DMS153 treated with DMSO at 0.1 percent for 48 hours (cell line): ENCODE results near the gene CEP112.
"Not testable (repeated sequence)": the region's sequence is repeated elsewhere in the genome, so short reads cannot be mapped to it uniquely, and the experiment has no call there.

ENCODE experiments used
- DNase-seq: peaks from one replicate; lab custom pipeline; 2025; ENCODE audit not compliant: unreplicated experiment; lab: John Stamatoyannopoulos, UW

The CEP112 gene

GRCh38 chr17:65745241-65745640 is 446.7 kb downstream of the CEP112 start:
- no peak for DNase-seq

GRCh38 chr17:65743308-65743655 is 448.7 kb downstream of the CEP112 start:
- no peak for DNase-seq

GRCh38 chr17:65742403-65743307 is 449.3 kb downstream of the CEP112 start:
- no peak for DNase-seq

DNA sequence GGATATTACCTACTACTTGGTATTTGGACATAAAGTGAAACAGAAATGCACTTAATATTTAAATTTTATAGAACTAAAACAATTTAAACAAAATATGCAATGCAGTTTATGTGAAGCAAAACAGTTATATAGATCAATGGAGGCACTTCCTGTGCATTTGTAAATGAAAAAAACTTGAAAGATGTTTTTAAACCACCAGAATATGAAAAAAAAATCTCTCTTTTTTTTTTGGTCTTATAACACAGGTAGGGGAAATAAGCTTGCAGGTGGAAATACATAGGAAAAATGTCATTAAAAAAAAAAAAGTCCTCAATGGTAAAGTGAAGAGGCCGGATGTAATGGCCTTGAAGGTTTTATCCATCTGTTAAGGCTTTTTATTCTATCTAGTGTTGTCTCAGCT is 450.2 kb downstream of the CEP112 start:
- DNase-seq = no peak

DNA sequence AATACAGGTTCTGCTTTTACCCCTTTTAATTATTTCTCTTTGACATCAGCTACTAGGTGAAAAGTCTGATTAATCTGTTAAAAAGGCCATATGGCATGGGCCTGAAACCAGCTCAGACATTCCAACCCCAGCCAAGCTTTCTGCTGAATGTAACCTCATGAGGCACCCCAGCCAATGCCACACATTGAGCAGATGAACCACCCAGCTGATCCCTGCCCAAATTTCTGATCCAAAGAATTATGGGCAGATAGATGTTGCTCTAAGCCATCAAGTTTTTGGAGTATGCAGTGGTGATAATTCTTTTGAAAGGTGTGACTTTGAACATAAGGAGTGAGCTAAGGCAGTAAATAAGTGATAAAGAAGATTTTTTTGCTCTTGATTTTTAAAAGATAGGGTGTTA is 452.9 kb downstream of the CEP112 start:
- DNase-seq = no peak

GRCh38 chr17:65737451-65737850 is 454.5 kb downstream of the CEP112 start:
- DNase-seq = no peak

DNA sequence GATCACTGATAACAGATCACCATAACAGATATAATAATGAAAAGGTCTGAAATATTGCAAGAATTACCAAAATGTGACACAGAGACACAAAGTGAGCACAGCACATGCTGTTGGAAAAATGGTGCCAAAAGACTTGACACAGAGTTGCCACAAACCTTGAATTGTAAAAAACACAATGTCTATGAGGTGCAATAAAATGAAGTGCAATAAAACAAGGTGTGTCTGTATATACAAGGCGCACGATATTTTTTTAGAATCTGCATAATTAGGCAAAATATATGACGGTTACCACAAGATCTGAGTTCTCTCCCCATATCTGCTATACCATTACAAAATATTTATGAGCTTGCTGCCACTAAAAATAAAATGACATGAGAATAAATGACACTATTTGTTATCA is 458.6 kb downstream of the CEP112 start:
- no peak for DNase-seq

- DNase-seq = not testable (repeated sequence)
These were observed 459.3 kb downstream of the CEP112 start for GRCh38 chr17:65732667-65733066.

DNA sequence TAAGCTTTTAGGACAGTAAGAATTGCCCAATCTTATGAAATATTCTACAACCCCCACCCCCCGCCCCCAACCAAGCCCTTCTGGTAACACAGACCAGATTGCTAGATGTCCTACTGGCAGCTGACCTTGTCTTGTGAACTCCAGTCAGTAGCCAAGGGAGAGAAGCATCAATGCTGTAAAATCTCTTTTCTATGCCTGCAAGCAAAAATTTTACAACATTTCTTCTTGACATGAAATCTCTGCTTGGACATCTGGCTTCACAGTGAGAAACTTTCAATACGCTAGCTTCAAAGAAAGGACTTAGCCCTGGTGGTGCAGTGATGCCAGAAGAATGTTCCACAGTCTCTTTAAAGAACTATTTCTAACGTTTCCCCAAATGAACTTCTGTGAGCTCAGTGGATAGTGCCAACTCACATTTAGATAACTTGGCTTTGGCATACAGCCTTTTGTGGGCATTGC is 461.2 kb downstream of the CEP112 start:
- no peak for DNase-seq

- no peak for DNase-seq
These were observed 462.7 kb downstream of the CEP112 start for GRCh38 chr17:65729207-65729606.

GRCh38 chr17:65727832-65728231 is 464.1 kb downstream of the CEP112 start:
- no peak for DNase-seq

DNA sequence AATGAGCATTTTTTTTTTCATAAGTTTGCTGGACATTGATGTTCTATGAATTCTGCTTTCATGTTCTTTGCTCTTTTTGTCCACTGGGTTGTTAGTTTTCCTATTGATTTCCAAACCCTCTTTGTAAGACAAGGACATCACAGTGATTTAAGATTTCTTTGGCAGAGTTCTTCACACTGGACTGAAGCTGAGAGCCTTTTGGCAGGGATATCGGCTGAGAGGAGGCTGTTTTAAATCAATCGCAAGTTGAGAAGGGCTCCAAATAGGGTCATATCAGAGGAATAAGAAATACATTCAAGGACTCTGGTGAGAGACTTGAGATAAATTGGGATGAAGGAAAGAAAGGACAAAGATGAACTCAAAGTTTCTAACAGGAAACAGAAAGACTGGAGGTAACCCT is 464.7 kb downstream of the CEP112 start:
- DNase-seq = no peak

- DNase-seq = no peak
These were observed 468.3 kb downstream of the CEP112 start for GRCh38 chr17:65723431-65724151.

- DNase-seq = no peak
These were observed 473.3 kb downstream of the CEP112 start for GRCh38 chr17:65718601-65719000.

DNA sequence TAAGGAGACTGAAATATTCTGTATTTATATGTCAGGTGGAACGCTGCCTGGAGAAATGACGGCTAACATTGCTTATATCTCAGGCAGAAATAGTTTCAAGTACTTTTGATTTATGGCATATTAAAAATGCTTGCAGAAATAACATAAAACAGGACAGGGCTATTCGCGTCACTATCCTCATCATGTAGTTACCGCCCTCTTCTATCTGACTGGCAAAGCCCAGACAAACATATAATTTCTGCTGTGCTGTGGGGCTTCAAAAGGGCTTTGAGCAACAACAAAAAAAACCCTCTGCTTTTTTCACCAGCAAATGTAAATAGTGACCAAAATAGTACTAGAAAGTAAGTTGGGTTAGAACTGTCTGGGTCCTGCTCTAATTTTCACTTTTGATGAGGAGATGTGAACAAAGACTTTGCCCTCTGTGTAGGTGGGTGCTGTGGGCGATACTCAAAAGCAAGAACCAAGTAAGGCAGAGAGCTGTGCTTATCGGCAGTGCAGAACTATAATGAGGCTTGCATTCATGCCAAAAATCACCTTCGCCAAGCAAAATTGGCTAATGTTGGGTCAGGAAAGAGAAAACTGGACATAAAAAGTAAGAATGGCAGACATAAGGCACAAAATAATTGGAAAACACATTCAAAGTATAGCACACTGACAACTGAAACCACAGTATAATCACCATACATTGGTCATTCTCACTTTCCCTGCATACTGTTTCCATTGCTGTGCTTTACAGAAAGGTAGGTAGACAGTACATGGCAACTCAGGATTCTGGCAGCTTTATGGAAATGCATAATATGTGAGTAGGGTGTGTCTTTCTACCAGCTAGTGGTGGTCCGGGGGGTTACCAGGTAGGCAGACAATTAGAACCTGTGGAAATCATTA is 479.3 kb downstream of the CEP112 start:
- DNase-seq = no peak

GRCh38 chr17:65711671-65712276 is 480.2 kb downstream of the CEP112 start:
- no peak for DNase-seq

- DNase-seq = no peak
These were observed 484.2 kb downstream of the CEP112 start for GRCh38 chr17:65707780-65708179.

DNA sequence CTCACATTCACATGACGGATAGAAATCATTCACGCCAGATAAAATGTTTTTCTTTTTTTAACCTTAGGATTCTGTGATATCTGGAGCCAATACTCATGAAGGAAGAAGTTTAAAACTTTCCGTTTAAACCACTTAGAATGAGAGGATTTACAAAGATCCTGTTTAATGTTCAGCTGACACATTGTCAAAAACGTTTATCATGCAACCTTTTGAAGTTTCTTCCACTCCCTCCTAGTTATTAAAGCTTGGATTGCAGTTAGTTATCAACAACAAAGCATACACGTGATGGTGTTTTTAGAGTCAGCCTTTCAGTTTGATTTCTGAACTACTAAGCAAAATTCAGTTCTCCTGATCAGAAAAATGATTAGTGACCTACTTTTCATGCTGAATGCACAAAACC is 487.2 kb downstream of the CEP112 start:
- no peak for DNase-seq

DNA sequence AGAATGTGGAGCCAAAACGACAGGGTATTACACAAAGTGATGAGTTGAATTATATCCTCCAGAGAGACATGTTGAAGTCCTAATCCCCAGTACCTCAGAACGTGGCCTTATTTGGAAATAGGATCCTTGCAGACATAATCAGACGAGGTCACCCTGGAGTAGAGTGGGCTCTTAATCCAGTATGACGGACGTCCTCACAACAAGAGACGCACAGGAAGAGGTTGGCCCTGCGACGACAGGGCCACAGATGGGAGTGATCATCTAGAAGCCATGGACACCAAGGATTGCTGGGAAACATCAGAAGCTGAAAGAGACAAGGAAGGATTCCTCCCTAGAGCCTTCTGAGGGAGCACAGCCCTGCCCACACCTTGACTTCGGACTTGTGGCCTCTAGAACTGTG is 488.0 kb downstream of the CEP112 start:
- DNase-seq = no peak

DNA sequence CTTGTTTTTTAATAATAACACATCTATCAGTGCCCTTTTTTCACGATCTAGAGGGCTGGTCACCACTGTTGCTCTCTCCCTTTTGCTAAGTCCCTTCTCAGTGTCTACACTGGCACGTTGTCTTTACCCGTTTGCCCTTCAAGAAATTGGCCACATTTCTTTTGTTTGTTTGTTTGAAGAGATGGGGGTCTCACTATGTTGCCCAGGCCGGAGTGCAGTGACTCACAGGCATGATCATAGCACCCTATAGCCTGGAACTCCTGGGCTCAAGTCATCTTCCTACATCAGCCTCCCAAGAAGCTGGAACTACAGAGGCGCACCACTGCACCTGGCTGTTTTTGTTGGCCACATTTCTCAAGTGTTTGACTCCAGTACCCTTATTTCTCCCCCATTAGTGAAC is 492.5 kb downstream of the CEP112 start:
- DNase-seq = no peak
